OCI-LY7 (cell line): ENCODE measurements around the gene FHOD3.

Experiments
- CTCF ChIP-seq: fragments of 200-600 bp; sonication (generic); conservative IDR thresholded peaks from 2 replicates; pipeline ENCODE4 v1.5.1; 2014; ENCODE audit warnings: mild to moderate bottlenecking, antibody characterized with exemption, low read length, moderate library complexity, mixed read lengths
- EZH2phosphoT487 ChIP-seq: fragments of 200-600 bp; sonication (generic); IDR thresholded peaks from 2 replicates; pipeline ENCODE4 v1.6.1; 2018; ENCODE audit warnings: low read depth, borderline replicate concordance, mild to moderate bottlenecking, mixed run types, antibody characterized with exemption, low read length, moderate library complexity, mixed read lengths

GRCh38 chr18:36593641-36594040 is 296.1 kb downstream of the FHOD3 start:
- TF ChIP-seq CTCF (no peak), EZH2phosphoT487 (no peak)
